ENCODE measurements around the gene DSTN.

DSTN gene

DNA sequence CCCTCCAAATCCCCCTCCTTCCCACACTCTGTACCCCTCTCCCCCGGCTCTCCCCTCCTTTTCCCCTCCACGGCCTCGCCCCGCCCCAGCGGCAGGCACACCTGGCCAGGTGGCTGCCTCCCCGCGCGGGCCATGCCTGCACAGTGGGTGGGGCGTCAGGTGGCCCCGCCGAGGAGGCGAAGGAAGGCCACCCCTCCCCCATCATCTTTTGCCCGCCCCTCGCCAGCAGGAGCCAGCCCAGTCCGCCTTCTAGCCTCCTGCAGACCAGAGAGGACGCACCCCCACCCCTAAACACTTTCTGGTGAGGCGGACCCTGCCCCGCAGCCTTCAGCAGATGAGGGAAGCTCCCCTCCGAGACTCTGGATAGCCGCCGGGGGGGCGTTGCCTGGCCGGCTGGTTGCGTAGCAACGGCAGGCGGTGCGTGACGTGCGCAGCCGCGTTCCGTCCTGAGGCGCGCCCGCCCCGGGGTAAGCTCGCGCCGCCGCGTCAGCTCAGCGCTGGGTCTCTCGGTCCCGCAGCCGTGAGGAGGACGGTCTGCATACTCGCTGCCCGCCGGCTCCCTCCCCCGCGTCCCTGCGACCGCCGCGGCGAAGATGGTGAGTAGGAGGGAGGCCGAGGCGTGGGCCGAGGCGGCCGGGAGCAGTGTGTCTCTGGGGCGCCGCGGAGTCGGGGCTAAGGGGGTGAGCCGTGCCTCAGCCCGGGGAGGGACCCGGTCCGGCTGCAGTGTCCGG, at the start of gene DSTN:
TSS of gene DSTN (plus strand) at position 460 of the 731 bp plus-strand sequence. CDS start at position 594, 134 bp downstream.
- DNase-seq (ENCODE audit: low spot score), result peak; percentile 97

DNA sequence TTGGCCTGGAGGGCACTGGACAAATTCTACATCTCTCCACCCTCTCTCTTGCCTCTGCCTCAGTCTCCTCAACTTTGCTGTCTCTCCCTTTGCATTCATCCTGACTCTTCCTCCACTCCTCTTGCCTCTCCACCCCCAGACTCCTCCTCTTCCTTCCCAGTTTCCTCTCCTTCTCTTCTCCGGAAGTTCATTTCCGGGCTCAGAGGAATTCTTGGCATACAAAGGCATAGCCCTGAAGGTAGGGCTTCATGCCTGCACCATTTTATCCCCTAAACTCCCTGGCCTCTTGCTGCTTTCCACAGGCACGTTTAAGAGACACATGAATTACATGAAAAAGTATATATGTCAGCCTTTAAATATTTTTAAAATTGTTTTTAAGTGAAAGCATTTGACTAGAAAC, 49.3 kb upstream of the DSTN start:
- DNase-seq (ENCODE audit: low spot score), result no peak

DNA sequence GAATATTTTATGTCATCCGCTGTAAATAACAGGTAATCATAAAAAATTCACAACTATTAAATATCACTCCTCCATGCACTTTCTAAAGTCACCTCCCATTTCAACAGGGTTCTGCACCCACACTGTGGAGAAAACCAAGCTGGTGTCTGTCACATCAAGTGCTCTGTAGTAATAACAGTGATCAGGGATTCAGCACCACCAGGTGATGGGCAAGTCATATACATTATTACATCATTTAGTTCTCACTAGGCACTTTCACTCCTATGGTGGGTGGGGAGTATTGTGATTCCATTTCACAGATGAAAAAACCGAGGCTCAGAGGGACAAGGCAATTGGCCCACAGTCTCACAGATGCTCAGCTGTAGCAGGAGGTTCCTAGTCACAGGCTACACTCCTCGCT, 47.3 kb upstream of the DSTN start:
- DNase-seq (ENCODE audit: low spot score), result no peak

DNA sequence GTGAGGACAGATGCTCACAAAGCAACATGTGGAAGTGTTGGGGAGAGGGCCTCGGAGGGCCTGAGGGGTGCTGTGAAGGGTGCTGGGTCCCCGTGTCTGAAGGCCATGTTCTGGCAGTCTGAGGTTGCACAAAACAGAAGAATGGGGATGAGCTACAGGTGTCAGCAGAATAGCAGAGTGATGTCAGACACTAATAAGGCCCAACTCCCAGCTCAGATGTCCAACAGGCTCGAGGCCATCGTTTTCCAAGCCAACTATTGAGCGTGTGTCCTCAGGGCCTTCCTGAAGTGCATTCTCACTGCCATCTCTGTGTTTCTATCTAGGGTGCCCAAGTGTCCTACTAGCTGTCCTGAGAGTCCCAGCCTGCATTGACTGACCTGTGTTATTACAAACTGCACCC, 46.5 kb upstream of the DSTN start:
- no peak for DNase-seq (ENCODE audit: low spot score)

DNA sequence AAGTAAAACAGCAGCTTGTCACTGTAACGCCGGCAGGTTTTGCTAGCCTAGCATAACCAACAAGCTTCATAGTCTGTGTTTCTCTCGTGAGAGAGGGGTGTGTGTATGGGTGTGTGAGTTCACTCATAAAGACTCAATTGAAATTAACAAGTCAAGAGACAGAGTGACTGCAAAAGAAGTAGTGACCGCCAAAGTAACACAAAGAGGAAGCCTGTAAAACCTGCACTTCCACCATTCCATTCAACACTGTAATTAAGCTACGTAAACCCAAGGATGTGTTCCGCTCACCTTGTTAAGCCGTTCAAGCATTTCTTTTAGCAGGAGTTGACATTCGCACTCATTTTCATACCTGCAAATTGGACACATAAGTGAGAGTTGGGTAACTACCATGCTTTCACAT, 45.3 kb upstream of the DSTN start:
- DNase-seq (ENCODE audit: low spot score), result no peak

DNA sequence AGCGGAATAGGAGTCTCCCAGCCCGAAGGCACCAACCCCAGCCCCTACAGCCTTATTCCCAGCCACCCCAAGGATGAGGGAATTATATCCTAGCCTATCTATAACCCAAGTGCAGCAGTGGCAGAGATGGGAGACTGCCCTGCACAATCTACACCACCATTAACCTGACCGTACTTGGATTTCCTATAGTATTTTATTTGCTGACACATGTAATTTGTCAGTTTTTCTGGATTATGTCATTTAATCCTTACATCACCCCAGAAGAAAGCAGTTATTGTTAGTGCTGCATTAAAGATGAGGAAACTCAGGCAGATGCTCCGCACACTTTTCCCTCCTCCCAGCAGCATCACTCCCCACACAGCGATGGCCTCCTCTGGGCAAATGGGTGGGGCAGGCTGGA, 44.7 kb upstream of the DSTN start:
- no peak for DNase-seq (ENCODE audit: low spot score)

DNA sequence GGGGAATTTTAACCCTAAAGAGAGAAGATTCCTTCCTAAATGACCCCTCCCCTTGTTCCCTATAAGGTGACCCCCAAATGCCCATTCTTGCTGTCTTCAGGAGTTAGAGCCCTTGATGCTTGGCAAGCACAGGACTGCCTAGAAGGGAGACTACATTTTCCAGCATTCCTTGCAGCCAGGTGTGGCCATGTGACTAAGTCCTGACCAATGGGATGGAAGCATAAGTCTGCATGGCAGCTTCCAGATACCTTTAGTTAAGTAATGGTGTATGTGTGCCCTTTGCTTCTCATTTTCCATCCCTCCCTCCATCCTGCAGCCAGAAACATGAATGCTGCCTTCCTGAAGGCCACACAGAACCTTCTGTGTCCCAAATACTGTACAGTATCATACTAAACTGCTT, 44.2 kb upstream of the DSTN start:
- no peak for DNase-seq (ENCODE audit: low spot score)

DNA sequence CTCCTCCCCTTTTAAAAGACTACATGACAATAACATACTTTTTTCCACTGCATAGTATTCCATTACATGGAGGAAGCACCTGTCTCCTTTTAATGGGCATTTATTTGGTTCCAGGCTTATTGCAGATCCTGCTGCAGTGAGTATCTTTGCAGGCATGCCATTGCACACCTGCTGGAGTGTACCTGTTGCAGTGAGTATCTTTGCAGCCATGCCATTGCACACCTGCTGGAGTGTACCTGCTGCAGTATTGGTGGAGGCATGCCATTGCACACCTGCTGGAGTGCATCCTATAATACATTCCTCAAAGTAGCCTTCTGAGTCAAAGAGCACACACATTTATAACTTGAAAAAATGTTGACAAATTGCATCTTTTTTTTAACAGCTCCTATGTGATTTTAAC, 40.3 kb upstream of the DSTN start:
- DNase-seq (ENCODE audit: low spot score), result no peak

DNA sequence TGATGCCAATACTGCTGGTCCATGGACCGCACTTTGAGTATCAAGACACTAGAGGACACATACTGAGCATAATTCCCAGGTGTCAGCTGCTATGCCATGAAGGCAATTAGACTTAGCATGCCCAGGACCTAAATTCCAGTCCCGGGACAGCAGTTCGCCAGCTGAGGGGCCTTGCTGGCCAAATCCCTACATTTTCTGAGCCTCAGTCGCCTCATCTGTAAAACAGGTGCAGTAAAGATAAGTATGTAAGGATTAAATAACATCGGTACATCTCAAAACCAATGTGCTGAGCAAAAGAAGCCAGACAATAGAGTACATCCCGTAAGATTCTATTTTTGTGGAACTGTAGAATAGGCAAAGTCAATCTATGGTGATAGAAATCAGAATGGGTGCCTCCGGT, 39.7 kb upstream of the DSTN start:
- no peak for DNase-seq (ENCODE audit: low spot score)

DNA sequence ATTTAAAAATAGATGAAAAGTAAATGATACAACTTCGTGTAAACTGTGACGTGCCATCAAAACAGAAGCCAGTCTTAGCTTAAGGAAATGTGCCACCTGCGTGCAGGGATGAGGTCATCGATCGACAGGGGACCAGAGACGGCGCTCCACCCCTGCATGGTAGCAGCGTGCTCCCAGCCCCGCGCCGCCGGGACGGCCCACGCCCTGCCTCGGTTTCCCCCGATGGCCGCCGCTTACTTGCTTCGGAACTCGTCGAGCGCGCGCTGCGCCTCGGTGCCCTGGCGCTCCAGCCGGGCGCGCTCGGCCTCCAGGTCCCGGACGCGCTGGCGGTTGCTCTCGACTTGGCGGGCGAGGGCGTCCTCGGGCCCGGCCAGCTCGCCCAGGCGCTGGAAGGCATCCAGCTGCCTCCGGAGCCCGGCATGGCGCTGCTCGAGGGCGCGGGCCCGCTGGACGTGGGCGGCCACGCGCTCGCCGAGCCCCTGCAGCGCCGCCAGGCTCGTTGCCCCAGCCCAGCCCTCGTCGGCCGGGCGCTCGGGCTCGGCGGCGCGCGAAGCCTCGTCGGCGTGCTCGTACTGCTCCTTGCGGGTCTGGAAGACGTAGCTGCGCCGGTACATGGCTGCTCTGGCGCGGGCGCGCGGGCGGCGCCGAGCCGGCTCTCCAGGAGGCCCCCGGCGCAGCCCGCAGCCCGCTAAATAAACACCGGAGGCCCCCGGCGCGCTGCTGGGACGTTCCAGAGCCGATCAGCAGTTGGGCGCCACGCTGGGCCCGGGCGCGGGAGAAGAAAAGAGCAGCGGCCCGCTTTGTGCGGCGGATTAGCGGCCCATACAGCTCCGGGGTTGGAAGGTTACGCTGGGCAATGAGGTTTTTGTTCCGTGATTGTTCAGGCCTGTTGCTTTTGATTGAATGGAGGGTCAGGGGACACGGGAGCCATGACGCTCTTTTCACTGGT, 38.9 kb upstream of the DSTN start, which contains the start of gene BFSP1:
TSS of gene BFSP1 (minus strand) at position 664 of the 949 bp plus-strand sequence. CDS start at position 614, 50 bp downstream.
- DNase-seq (ENCODE audit: low spot score), result peak; percentile 82

DNA sequence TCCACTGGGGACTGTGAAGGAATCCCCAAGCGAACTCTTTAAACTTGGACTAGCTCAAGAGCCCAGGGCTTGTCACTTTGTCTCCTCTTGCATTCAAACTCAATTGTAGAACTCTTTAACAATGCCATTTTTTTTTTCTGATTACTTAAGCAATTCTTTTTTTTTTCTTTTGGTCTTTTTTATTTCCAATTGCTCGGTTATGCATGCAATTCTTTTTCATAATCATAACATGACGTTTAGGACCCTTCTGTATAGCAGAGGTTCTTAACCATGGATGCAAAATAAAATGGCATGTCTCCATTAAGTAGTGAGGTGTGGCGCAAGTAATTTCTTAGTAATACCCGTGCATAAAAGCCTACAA, 38.2 kb upstream of the DSTN start:
- no peak for DNase-seq (ENCODE audit: low spot score)

DNA sequence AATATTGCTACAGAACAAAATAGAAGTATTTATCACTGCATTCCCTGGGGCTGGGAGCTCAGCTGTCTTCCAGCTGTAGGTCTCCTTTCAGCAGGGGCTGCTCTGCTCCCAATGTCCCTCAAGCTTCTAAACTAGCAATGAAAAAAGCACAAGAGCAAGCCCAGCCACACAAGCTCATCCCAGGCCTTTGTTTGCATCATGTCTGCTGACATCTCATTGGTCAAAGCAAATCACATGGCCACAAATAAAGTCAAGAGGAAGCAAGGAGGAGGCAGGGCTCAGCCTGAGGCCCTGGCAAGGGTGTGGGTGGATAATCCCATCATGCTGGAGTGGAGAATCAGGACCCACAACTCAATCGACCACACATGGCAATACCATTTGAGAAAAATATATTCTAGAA, 36.5 kb upstream of the DSTN start:
- DNase-seq (ENCODE audit: low spot score), result no peak

DNA sequence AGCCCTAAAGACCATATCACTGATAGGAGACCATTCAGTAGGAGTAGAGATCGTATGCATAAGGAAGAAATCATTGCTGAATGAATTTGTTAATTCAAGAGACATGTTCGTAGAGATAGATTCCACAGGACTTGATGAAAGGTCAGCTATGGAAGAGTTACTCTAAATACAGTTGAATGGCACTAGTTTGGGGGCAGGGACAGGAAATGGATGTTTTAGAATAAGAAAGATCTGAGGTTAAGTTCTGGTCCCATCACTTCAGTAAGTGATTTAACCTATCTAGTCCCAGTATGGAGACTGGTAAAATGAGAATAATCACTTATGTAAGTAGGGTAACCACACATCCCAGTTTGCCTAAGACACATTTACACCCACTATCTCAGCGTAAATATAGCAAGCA, 35.8 kb upstream of the DSTN start:
- no peak for DNase-seq (ENCODE audit: low spot score)

DNA sequence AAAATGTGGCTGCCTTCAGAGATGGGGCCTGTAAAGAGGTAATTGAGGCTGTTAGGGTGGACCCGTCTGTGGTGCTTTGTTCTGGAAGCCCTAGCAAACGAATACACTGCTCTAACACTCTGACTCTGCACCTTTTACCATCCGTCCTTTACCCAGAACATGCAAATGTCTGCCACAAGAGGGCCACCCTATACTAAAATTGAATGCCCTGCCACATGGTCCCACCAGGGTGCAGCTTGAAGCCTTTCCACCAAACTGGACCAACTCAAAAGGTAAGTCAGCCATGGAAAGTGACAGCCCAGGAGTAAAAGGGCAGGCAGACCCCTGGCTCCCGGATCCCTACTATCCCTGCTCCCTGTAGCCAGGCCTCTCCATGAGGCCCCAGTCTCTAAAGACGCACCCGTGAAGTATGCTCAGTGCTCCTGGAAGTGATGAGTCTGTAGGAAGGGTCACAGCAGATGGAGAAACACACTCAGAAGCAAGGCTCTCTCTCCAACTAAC, 32.9 kb upstream of the DSTN start:
- DNase-seq (ENCODE audit: low spot score), result peak; percentile 84

DNA sequence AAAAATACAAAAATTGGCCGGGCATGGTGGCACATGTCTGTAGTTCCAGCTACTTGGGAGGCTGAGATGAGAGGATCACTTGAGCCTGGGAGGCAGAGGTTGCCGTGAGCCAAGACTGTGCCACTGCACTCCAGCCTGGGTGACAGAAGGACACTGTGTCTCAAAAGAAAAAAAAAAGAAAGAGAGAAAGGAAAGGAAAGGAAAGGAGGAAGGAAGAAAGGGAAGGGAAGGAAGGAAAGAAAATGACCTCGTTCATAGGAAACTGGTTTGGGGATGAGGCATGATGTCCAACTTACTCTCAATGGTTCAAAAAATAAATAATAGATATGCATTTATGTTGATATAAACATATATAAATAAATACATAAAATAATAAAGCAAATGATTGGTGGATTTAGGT, 31.9 kb upstream of the DSTN start:
- DNase-seq (ENCODE audit: low spot score), result no peak

DNA sequence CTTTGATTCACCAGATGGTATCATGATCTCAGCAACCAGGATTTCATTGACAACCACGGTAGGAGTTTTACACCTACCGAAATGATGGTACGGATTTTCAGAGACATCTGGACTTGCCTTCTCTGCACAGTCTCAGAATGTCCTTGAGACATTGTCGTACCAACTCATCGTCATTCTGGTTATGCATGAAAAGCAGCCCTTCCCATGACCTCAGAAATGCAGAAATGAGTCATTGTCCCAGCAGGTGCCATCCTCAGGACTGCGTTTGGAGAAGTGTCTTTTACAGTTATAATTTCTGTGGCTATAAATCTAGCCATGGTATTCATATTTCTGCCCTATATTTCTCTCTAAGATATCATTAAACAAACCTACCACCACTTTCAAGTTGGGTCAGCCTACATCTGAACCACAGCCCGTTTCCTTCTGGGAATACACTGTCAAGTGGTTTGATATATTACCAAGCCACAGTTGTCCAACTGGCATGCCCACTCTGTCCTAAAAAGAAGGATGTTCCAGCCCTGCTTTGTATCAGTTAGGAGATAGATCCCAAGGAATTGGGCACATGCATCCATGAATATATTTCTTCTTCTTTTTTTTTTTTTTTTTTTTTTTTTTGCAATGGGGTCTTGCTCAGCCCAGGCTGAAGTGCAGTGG, 31.2 kb upstream of the DSTN start:
- DNase-seq (ENCODE audit: low spot score), result no peak

DNA sequence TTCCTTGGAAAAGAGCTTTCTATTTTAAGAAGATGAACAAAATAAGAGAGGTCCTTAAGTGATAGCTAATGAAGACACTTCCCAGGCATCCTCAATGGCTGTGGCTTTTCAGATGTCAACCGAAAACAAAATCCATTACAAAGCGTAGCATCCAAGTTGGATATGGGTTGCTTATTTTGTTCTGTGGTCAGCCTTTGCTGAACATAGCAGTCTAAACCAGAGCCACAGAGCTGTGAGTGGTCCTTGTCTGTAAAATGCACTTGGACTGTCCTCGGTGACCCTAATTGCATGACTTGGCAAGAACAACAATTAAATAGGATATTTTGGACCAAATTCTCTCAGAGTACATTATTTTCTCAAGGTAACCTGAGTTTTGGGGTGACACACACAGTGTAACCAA, 28.3 kb upstream of the DSTN start:
- no peak for DNase-seq (ENCODE audit: low spot score)

DNA sequence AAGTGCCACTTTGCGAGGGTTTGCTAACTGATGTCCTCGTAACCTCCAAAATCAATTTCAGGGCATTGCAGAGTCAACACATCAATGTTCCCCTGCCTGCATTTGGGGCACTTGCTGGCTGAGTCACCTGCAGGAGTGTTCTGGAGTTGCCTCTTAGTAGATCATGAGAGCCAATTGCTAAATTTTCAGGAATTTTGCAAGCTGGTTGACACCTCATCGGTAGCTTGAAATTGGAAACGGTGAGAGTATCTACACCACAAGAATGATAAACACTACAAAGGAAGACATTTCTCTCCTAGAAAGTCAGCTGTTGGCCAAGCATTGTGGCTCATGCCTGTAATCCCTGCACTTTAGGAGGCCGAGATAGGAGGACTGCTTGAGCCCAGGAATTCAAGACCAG, 27.9 kb upstream of the DSTN start:
- no peak for DNase-seq (ENCODE audit: low spot score)

DNA sequence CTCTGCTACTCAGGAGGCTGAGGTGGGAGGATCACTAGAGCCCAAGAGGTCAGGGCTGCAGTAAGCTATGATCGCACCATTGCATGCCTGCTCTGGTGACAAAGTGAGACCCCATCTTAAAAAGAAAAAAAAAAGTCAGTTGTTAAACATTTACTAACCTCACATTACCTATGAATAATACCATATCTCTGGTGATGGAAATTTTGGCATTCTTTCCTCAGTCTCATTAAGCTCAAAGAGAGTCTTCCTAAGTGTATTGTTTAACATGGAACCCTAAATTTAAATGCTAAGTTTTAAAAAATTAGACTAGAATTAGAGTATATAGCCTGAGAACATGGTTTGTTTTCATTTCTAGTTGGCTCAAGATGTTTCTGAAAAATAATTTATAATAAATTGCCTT, 27.4 kb upstream of the DSTN start:
- no peak for DNase-seq (ENCODE audit: low spot score)

DNA sequence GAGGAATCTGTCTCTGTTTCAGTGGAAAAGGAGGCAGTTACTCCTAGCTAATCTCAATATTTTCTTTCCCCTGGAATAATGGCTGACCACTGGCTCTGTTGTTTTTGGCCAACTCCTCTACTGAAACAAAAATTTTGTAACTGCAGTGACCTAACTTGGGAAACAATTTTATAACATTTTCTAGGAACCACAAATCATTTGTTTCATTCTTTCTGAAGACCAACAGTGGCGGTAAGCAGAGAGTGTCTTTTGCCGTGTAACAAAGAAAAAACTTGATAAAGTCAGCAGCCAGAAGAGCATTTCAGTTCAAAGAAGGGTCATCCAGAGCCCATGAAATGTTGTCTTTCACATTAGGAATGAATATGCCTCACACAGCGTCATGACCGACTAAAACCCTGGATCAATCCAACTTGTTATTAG, 26.9 kb upstream of the DSTN start:
- DNase-seq (ENCODE audit: low spot score), result no peak

DNA sequence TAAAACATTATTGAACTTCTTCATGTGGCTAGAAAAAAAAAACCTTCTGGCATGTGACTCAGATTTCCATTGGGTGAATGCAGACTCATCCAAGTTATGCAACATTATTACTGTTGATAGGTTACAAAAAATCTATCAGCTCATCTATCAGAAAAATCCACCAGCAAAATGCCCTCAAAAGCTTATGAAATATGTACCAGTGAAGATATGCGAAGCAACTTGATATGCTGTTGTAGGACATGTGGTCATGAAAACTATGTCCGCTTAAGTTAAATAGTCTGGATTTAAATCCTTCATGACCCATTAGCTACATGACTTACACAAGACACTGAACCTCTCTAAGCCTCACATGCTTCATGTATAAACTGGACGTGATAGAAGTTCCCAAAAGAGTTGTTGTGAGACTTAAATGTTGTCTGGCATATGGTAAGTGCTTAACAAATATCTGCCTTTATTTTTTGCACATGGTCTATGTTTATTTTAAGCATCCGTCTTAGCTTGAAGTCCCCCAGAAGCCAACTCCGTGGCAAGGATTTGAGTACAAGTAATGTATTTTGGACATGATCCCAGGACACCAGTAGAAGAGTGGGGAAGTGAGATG, 26.2 kb upstream of the DSTN start:
- no peak for DNase-seq (ENCODE audit: low spot score)

DNA sequence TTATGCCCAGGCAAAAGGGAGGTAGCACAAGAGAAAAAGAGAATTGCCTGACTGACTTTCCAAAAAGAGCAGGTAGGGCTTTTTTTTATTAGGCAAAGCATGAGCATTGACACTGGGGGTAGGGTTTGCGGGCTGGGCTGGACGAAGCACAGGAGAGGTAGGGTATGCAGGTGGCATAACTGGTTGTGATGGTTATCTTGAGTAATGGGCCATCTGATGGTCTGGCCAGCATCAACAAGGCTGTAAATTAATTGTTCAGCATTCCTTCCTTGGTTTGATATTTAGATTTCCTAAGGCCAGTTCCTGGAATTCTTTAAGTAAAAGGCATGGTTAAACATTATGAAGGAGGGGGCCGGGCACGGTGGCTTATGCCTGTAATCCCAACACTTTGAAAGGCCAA, 24.7 kb upstream of the DSTN start:
- DNase-seq (ENCODE audit: low spot score), result no peak

All from left forelimb (tissue), 1 donor.